ENCODE results near the gene GCNA.
"Not testable (repeated sequence)": the region's sequence is repeated elsewhere in the genome, so short reads cannot be mapped to it uniquely, and the experiment has no call there.

Gene GCNA

DNA sequence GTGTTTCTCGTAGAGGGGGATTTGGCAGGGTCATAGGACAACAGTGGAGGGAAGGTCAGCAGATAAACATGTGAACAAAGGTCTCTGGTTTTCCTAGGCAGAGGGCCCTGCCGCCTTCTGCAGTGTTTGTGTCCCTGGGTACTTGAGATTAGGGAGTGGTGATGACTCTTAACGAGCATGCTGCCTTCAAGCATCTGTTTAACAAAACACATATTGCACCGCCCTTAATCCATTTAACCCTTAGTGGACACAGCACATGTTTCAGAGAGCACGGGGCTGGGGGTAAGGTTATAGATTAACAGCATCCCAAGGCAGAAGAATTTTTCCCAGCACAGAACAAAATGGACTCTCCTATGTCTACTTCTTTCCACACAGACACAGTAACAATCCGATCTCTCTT is 66.2 kb downstream of the GCNA start:
- not testable (repeated sequence) for DNase-seq

DNA sequence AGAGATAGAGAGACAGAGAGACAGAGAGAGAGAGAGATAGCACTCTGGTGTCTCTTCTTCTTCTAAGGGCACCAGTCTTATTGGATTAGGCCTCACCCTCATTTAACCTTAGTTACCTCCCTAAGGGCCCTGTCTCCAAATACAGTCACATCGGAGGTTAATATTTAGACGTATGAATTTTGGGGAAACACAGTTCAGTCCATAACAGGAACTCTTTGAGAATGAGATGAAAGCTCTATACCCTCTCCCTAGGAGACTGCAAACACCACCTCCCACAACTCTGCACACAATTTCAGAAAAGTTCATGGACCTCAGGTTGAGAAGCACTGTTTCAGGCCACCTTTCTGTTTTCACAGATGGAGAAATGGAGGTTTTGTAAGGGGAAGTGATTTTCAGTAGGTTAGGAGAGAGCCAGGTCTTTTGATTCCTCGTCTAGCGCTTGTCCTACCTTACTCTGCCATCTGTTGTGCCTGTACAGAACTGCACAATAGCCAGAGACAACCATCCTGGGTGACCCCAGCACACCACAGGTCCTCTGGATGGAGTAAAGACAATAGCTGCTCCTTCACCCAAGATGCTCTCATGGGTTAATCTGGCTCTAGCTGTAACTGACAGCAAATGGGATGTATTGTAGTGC is 72.2 kb downstream of the GCNA start:
- DNase-seq = no peak

GRCh38 chrX:71652405-71652804 is 74.2 kb downstream of the GCNA start:
- DNase-seq = peak; percentile 34

DNA sequence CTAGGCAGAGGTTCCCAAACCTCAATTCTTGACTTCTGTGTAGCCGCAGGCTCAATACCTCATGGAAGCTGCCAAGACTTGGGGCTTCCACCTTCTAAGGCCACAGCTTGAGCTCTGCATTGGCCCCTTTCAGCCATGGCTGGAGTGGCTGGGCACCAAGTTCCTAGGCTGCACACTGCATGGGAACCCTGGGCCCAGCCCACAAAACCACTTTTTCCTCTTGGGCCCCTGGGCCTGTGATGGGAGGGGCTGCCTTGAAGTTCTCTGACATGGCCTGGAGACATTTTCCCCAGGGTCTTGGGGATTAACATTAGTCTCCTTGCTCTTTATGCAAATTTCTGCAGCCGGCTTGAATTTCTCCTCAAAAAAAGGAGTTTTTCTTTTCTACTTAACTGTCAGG is 75.1 kb downstream of the GCNA start:
- DNase-seq = no peak

DNA sequence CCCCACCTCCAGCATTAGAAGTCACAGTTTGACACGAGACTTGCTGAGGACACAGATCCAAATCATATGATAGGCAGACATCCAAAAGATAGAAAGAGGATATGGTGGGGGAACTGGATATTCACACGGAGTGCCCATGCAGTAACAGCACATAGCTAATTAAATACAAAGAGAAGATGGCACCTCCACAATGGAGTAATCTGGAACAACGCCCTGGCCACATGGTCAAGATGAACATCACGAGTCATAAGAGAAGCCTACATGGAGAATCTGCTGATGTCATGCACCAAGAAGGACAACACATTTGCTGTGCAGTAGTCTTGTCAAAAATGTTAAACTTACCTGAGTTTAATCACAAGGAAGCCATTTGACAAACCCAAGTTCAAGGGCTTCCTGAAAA is 79.0 kb downstream of the GCNA start:
- no peak for DNase-seq

- DNase-seq = no peak
These were observed 81.1 kb downstream of the GCNA start for GRCh38 chrX:71659342-71659741.

DNA sequence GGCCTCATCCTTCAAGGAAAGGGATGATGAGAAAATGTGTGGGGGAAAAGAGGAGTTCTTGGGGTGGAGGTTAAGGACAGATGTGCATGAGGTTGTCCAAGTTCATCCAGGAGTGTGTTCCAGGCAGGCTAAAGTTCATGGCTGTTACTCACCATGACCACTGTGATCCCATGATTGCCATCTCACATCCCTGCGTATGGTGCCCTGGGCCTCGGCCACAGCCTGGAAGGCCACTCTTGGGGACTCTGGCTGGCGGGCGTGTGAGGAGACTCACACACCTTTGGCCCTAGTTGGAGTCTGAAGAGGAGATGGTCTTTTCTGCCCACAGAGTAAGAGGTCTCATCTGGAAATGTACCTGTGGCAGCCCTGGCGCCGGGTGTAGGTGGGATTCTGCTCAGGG is 81.7 kb downstream of the GCNA start:
- no peak for DNase-seq

- DNase-seq = no peak
These were observed 82.6 kb downstream of the GCNA start for GRCh38 chrX:71660562-71661416.

- DNase-seq = no peak
These were observed 83.7 kb downstream of the GCNA start for GRCh38 chrX:71661919-71662318.

DNA sequence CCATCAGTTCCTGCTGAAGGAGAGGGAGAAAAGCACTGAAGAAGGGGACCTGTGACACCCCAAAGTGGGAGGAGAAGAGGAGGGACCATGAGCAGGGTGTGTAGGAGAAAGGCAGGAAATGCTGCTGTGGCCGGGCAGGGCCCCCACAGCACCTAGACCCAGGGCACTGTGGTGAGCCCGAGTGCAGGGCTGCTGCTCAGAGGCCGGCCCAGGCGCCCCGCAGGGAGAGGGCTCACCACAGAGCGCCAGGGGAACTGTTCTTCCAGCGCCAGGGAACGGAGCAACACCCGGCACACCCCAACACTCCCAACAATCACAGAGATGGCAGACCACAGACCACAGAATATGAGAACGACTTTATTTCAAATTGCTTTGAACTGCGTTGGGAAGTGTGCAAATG is 84.4 kb downstream of the GCNA start:
- not testable (repeated sequence) for DNase-seq
